Fibroblast of pulmonary artery (primary cell): ENCODE measurements around the gene PES1.
A peak's percentile ranks its signal among the peaks of the same experiment; 100 is the strongest.

Source experiments
- DNase-seq: peaks from one replicate; pipeline ENCODE4 v3.0.0-alpha.2; 2010; ENCODE audit warnings: low read depth
- H3K4me3 ChIP-seq: replicated peaks from 2 replicates; pipeline ENCODE4 v1.5.1; 2011; ENCODE audit warnings: low read depth, mild to moderate bottlenecking, control low read depth, low read length, moderate library complexity
- CTCF ChIP-seq: IDR thresholded peaks from 2 replicates; pipeline ENCODE4 v1.5.1; 2011; ENCODE audit warnings: mild to moderate bottlenecking, control low read depth, low read length, inconsistent platforms; ENCODE audit errors: missing control alignments

PES1 gene

GRCh38 chr22:30614879-30615278 lies 23.2 kb upstream of the PES1 start:
- no peak overlapping the region for H3K4me3 ChIP-seq
- DNase-seq: no peak
- no peak for TF ChIP-seq CTCF

GRCh38 chr22:30614268-30614667 lies 22.6 kb upstream of the PES1 start:
- no peak for DNase-seq
- TF ChIP-seq CTCF: no peak
- H3K4me3 ChIP-seq: no peak overlapping the region

GRCh38 chr22:30612789-30613188 lies 21.1 kb upstream of the PES1 start:
- no peak for DNase-seq
- H3K4me3 ChIP-seq: no peak overlapping the region
- no peak for TF ChIP-seq CTCF

GRCh38 chr22:30611197-30611596 lies 19.5 kb upstream of the PES1 start:
- no peak for TF ChIP-seq CTCF
- no peak overlapping the region for H3K4me3 ChIP-seq
- DNase-seq: no peak

GRCh38 chr22:30610299-30610698 lies 18.6 kb upstream of the PES1 start:
- TF ChIP-seq CTCF: no peak
- no peak for DNase-seq
- H3K4me3 ChIP-seq: no peak overlapping the region

GRCh38 chr22:30609260-30610185 lies 17.8 kb upstream of the PES1 start:
- TF ChIP-seq CTCF: no peak
- DNase-seq: peak; percentile 78
- no peak overlapping the region for H3K4me3 ChIP-seq

GRCh38 chr22:30607939-30608338 lies 16.2 kb upstream of the PES1 start:
- TF ChIP-seq CTCF: no peak
- DNase-seq: no peak
- peak overlapping the region; percentile 57 for H3K4me3 ChIP-seq
